ENCODE results near the gene DUSP2. TPM values are rescaled to one million over a fixed set of nuclear protein-coding genes. Genes with fewer than 3 reads are reported as not detected.

DUSP2 gene
- total and polyA plus RNA-seq, 9 of the 15 experiments (the other 6 are each of a cell fraction or from before 2014, with no cell fraction given), result 0.04 to 0.18 TPM; not detected in 7

GRCh38 chr2:96111823-96112500, 33.3 kb downstream of the DUSP2 start:
- Histone ChIP-seq H2AFZ (ENCODE audit: low read depth, low read length) (no peak overlapping the region), H3K27ac (ENCODE audit: extremely low read depth, low read depth, low read length) (no peak overlapping the region), H3K9me3 (replicated peaks; ENCODE audit: control insufficient read depth, insufficient read depth, low read depth, low read length) (no peaks in the 10 kb centered on the region), H4K20me1 (replicated peaks; ENCODE audit: control insufficient read depth, insufficient read depth, low read length) (no peaks in the 10 kb centered on the region), H3K4me1 (replicated peaks in 1 of 2; ENCODE audit: control insufficient read depth in 2 of 2, insufficient read depth in 2 of 2, low read length in 2 of 2) (peaks cover 0 to 29% of the 10 kb centered on the region in 2 experiments; a peak in 3 of 5 replicates), H3K4me2 (ENCODE audit: insufficient read depth, low read length) (no peak overlapping the region), H3K79me2 (ENCODE audit: control insufficient read depth, insufficient read depth, low read length) (no peaks in the 10 kb centered on the region), H3K9ac (ENCODE audit: insufficient read depth in 1 of 2, low read depth in 2 of 2, low read length in 2 of 2) (no peak overlapping the region), H3K27me3 (ENCODE audit: control insufficient read depth in 2 of 2, insufficient read depth in 2 of 2, low read length in 2 of 2) (peaks cover 0 to 75% of the 10 kb centered on the region in 2 experiments; a peak in 3 of 5 replicates), H3K4me3 (no peak overlapping the region), H3K9me1 (ENCODE audit: control insufficient read depth, insufficient read depth, low read length) (no peaks in the 10 kb centered on the region), H3K36me3 (ENCODE audit: control insufficient read depth, insufficient read depth, low read length) (no peaks in the 10 kb centered on the region)
- peak; percentile 21; the same call in 1 of the 3 replicates for ATAC-seq
- BruUV-seq (replicated peaks), result no TSS peak
- POLR2A ChIA-PET, result no interaction called here
- CTCF ChIA-PET (ENCODE audit: low intra/inter-chr PET ratio), result no interaction called here
- no peak for FAIRE-seq
- no peak for DNase-seq (ENCODE audit: extremely low read depth in 1 of 4, low spot score in 3 of 4)
- in situ Hi-C loops (cut with MboI) (loop anchor here (5.0 kb wide), 1 partner anchor 90 kb away; no protein-coding TSS in a partner anchor), intact Hi-C loops (cut with micrococcal nuclease) (no loop called here)
- 2% methylated on average over 5 of the region's 7 CpGs for WGBS (ENCODE audit: insufficient coverage, low coverage, missing lambda C conversion rate)
- TF ChIP-seq ATF3 (IDR thresholded peaks at IDR 0.05), result peak; percentile 55
- TF ChIP-seq ATF3 (CRISPR knock-in tag; conservative IDR thresholded peaks at IDR 0.05), result no peak
- TF ChIP-seq MLLT1 (IDR thresholded peaks at IDR 0.05), result 0 out of 4 replicates have a peak, but pooled peaks of 1 of the 2 experiments have one; percentile 55
- no peak for TF ChIP-seq RERE (CRISPR knock-in tag; IDR thresholded peaks at IDR 0.05; ENCODE audit: borderline replicate concordance)
- TF ChIP-seq JUND (IDR thresholded peaks at IDR 0.05; ENCODE audit: borderline replicate concordance, low read depth, low read length), result 0 out of 2 replicates have a peak, but pooled peaks have one; percentile 6
- TF ChIP-seq JUND (tag; IDR thresholded peaks at IDR 0.05; ENCODE audit: borderline replicate concordance, low read depth, low read length), result peak; percentile 42; the same call in 2 of the 3 replicates

All from K562 (cell line).